WTC11 (cell line): Measurements from ENCODE around the gene ARIH2.

Experiments
- ARID4B ChIP-seq: sonication (generic); formaldehyde crosslinking; IDR thresholded peaks from 2 replicates; pipeline ENCODE4 v1.8.0; 2023; ENCODE audit warnings: missing genetic modification reagents, mild to moderate bottlenecking, borderline replicate concordance
- ATF1 ChIP-seq: sonication (generic); formaldehyde crosslinking; IDR thresholded peaks from 2 replicates; pipeline ENCODE4 v1.8.1; 2023; ENCODE audit warnings: mild to moderate bottlenecking, moderate library complexity, missing genetic modification reagents
- ATF6 ChIP-seq: sonication (generic); formaldehyde crosslinking; IDR thresholded peaks from 2 replicates; pipeline ENCODE4 v1.8.1; 2023; ENCODE audit warnings: mild to moderate bottlenecking, missing genetic modification reagents
- CTCF ChIP-seq: fragments of 200-600 bp; IDR thresholded peaks from 2 replicates; pipeline ENCODE4 v1.8.0; 2022; ENCODE audit warnings: antibody characterized with exemption
- ESRRA ChIP-seq: sonication (generic); formaldehyde crosslinking; IDR thresholded peaks from 2 replicates; pipeline ENCODE4 v1.8.1; 2022; ENCODE audit warnings: mild to moderate bottlenecking, missing genetic modification reagents, borderline replicate concordance
- IRF1 ChIP-seq: sonication (generic); formaldehyde crosslinking; IDR thresholded peaks from 2 replicates; pipeline ENCODE4 v1.8.0; 2023; ENCODE audit warnings: missing genetic modification reagents
- MAX ChIP-seq: sonication (generic); formaldehyde crosslinking; IDR thresholded peaks from 2 replicates; pipeline ENCODE4 v1.8.0; 2022; ENCODE audit warnings: mild to moderate bottlenecking, missing genetic modification reagents
- NFE2L1 ChIP-seq: sonication (generic); formaldehyde crosslinking; IDR thresholded peaks from 2 replicates; pipeline ENCODE4 v1.8.1; 2023; ENCODE audit warnings: missing genetic modification reagents
- NR3C1 ChIP-seq: sonication (generic); formaldehyde crosslinking; conservative IDR thresholded peaks from 2 replicates; pipeline ENCODE4 v1.8.1; 2023; ENCODE audit warnings: low read depth, mild to moderate bottlenecking, missing genetic modification reagents
- SOX15 ChIP-seq: fragments of 250-450 bp; sonication (Bioruptor Pico); IDR thresholded peaks from 2 replicates; pipeline ENCODE4 v1.9.0; 2021; ENCODE audit warnings: mild to moderate bottlenecking
- SP1 ChIP-seq: sonication (generic); formaldehyde crosslinking; conservative IDR thresholded peaks from 2 replicates; pipeline ENCODE4 v1.8.1; 2022; ENCODE audit warnings: missing genetic modification reagents
- ZNF532 ChIP-seq: fragments of 250-450 bp; sonication (Bioruptor Pico); IDR thresholded peaks from 2 replicates; pipeline ENCODE4 v1.9.0; 2021; ENCODE audit warnings: mild to moderate bottlenecking, borderline replicate concordance

GRCh38 chr3:48983096-48983495, 64.5 kb downstream of the ARIH2 start:
- TF ChIP-seq CTCF: no peak
- TF ChIP-seq NFE2L1 (CRISPR knock-in tag): no peak
- TF ChIP-seq IRF1 (CRISPR knock-in tag): no peak
- TF ChIP-seq ARID4B (CRISPR knock-in tag): no peak
- TF ChIP-seq ATF6 (CRISPR knock-in tag): no peak
- TF ChIP-seq SP1 (CRISPR knock-in tag): no peak
- TF ChIP-seq SOX15 (CRISPR knock-in tag): no peak
- TF ChIP-seq ESRRA (CRISPR knock-in tag): no peak
- no peak for TF ChIP-seq ZNF532 (CRISPR knock-in tag)
- TF ChIP-seq MAX (CRISPR knock-in tag): no peak
- no peak for TF ChIP-seq ATF1 (CRISPR knock-in tag)
- no peak for TF ChIP-seq NR3C1
